Measurements from ENCODE around the gene TET3.

DNA sequence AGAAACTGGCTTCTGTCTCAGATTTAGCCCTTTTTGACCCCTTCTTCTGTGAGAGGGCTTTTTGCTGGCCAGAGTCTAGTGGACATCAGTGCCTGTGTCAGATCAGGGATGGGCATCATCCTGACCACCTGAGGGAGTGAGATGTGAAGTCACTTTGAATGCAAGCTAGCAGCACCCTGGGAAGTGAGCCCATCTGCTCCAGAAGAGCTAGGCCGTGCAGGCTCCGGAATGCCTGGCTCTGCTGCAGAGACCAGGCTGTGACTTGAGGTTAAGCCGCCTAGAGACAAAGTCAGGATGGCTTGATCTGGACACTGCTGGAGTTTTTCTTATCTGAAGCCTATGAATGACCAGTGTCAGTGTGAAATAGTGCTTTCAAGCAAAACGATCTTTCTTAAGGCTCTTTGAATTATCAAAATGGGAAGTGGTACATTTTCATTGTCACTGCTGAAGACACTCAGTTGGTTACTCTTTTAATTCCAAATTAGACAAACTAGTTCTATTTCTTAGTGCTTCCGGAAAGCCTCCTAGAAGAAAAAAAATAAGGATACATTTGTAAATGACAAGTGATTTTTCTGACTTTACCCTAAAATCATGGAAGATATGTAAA lies 37.2 kb upstream of the TET3 start:
- TF ChIP-seq CTCF (IDR thresholded peaks at IDR 0.05; ENCODE audit: low read depth, low read length) (no peak), POLR2A (IDR thresholded peaks at IDR 0.05; ENCODE audit: extremely low read depth, insufficient read length) (no peak), MAX (IDR thresholded peaks at IDR 0.05; ENCODE audit: low read depth, low read length) (no peak), MYC (IDR thresholded peaks at IDR 0.05; ENCODE audit: low read depth, low read length) (no peak)

Measured in NB4 (cell line).